ENCODE measurements around the gene FOXJ1. TPM values are rescaled to one million over a fixed set of nuclear protein-coding genes. Genes with fewer than 3 reads are reported as not detected.

Gene FOXJ1
- total RNA-seq, 1 donor from 2014 or later, result 2.9 TPM

DNA sequence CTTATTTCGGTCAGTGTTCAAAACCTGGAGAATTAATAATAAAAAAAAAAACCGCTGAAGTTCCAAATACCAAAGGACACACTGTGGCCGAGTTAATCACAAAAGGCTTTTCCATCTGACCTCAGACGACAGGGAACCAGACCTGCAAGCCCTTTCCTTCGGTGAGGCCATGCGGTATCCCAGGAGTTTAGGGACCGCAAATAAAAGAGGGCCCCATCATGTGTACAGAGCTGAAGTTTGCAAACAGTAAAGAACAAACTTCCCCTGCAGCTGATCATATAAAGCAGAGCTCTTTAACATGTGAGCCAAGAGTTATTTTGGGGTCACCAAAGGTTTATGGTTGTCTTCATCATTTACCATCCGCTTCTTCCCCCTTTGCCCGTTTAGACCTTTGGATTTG, 33.0 kb upstream of the FOXJ1 start:
- no peaks in the 10 kb centered on the region for H3K27me3 ChIP-seq
- no peak overlapping the region for H3K27ac ChIP-seq
- no peak for ATAC-seq
- no peaks in the 10 kb centered on the region for H3K9me3 ChIP-seq
- H3K4me1 ChIP-seq, result no peaks in the 10 kb centered on the region
- DNase-seq, result no peak
- H3K36me3 ChIP-seq, result no peaks in the 10 kb centered on the region
- intact Hi-C loops (cut with DNase I), result no loop called here
- TF ChIP-seq, protein P1, sequence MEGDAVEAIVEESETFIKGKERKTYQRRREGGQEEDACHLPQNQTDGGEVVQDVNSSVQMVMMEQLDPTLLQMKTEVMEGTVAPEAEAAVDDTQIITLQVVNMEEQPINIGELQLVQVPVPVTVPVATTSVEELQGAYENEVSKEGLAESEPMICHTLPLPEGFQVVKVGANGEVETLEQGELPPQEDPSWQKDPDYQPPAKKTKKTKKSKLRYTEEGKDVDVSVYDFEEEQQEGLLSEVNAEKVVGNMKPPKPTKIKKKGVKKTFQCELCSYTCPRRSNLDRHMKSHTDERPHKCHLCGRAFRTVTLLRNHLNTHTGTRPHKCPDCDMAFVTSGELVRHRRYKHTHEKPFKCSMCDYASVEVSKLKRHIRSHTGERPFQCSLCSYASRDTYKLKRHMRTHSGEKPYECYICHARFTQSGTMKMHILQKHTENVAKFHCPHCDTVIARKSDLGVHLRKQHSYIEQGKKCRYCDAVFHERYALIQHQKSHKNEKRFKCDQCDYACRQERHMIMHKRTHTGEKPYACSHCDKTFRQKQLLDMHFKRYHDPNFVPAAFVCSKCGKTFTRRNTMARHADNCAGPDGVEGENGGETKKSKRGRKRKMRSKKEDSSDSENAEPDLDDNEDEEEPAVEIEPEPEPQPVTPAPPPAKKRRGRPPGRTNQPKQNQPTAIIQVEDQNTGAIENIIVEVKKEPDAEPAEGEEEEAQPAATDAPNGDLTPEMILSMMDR (IDR thresholded peaks at IDR 0.05), result no peak
- no peak overlapping the region for H3K4me3 ChIP-seq

DNA sequence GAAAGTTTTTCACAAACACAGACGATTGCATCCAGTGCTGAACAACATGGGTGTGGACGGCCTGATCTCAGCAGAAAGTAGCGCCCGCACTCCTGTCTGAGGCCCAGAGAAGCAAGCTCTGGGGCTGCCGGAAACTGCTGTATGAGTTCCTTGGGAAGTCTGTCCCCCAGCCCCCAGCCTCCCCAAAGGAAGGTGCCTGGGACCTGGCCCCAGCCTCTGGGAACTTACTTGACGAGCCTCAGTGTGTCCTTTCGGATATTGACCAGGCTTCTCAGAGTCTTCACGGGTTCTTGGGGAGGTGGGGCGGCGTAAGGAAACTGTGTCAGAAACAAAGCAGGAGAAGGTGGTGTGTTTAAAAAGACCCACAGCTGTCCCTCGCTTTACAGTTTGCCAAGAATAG, 32.4 kb upstream of the FOXJ1 start:
- Histone ChIP-seq H3K36me3 (no peaks in the 10 kb centered on the region), H3K9me3 (no peaks in the 10 kb centered on the region), H3K27ac (no peak overlapping the region), H3K27me3 (no peaks in the 10 kb centered on the region), H3K4me3 (no peak overlapping the region), H3K4me1 (no peaks in the 10 kb centered on the region)
- no peak for DNase-seq
- ATAC-seq, result no peak
- intact Hi-C loops (cut with DNase I), result no loop called here
- TF ChIP-seq, protein P1 (IDR thresholded peaks at IDR 0.05), result no peak

DNA sequence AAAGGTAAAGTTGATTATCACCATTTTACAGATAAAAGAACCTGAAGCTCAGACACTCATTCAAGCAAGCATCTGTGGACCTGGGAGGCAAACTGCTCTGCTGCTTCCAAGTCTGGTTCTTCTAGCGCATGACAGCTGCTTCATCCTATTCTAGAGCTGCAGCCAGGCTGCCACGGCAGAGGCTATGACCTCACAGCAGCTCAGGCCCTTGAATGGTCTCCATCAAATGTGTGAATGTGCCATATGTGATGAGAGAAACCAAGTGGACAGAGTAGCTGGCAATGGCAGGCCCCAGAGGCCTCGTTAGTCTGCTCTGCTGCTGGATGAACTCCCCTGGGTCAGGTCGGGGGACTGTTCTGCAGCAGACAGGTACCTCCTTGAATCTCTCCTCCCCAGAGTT, 30.7 kb upstream of the FOXJ1 start:
- DNase-seq, result no peak
- Histone ChIP-seq H3K4me1 (no peaks in the 10 kb centered on the region), H3K27me3 (no peaks in the 10 kb centered on the region), H3K27ac (no peak overlapping the region), H3K4me3 (no peak overlapping the region), H3K9me3 (no peaks in the 10 kb centered on the region), H3K36me3 (no peaks in the 10 kb centered on the region)
- TF ChIP-seq, protein P1 (IDR thresholded peaks at IDR 0.05), result no peak
- intact Hi-C loops (cut with DNase I), result no loop called here
- no peak for ATAC-seq

DNA sequence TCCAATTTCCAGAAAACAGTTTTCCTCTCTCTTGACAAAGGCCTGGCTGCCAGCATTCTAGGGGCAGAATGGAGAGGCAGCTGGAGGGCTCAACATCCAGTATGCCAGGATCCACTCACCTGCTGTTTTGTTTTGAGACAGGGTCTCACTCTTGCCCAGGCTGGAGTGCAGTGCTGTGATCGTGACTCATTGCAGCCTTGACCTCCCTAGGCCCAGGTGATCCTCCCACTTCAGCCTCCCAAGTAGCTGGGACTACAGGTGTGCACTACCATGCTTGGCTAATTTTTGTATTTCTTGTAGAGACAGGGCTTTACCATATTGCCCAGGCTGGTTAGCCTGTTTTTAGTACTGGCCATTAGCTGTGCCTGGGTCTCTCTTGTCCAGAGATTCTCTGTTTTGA, 29.1 kb upstream of the FOXJ1 start:
- ATAC-seq, result no peak
- no peaks in the 10 kb centered on the region for H3K9me3 ChIP-seq
- H3K4me3 ChIP-seq, result no peak overlapping the region
- H3K4me1 ChIP-seq, result no peaks in the 10 kb centered on the region
- TF ChIP-seq, protein P1 (IDR thresholded peaks at IDR 0.05), result no peak
- H3K36me3 ChIP-seq, result no peaks in the 10 kb centered on the region
- intact Hi-C loops (cut with DNase I), result no loop called here
- no peak for DNase-seq
- H3K27me3 ChIP-seq, result no peaks in the 10 kb centered on the region
- H3K27ac ChIP-seq, result no peak overlapping the region

DNA sequence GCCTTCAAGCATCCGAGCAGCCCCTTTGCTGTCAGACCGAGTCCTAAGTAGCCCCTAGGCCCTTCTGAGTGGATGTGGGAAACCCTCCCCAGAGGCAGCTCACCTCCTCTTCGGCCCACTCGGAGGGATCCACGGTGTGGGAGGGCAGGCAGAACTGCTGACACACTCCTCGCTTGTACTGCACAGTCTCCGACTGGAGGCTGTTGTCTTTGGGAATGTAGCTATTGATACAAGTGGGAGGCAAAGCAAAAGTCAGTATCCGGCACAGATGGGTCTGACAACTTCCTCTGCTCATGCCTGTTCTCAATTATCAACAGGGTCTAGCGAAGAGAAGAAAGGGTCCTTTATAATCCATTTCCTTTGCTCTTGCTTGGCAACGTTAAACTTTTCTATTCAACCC, 25.9 kb upstream of the FOXJ1 start:
- no peaks in the 10 kb centered on the region for H3K9me3 ChIP-seq
- H3K27ac ChIP-seq, result no peak overlapping the region
- no peak overlapping the region for H3K4me3 ChIP-seq
- H3K4me1 ChIP-seq, result no peaks in the 10 kb centered on the region
- no peak for DNase-seq
- TF ChIP-seq, protein P1 (IDR thresholded peaks at IDR 0.05), result no peak
- no peak for ATAC-seq
- no peaks in the 10 kb centered on the region for H3K36me3 ChIP-seq
- H3K27me3 ChIP-seq, result no peaks in the 10 kb centered on the region
- intact Hi-C loops (cut with DNase I), result no loop called here

DNA sequence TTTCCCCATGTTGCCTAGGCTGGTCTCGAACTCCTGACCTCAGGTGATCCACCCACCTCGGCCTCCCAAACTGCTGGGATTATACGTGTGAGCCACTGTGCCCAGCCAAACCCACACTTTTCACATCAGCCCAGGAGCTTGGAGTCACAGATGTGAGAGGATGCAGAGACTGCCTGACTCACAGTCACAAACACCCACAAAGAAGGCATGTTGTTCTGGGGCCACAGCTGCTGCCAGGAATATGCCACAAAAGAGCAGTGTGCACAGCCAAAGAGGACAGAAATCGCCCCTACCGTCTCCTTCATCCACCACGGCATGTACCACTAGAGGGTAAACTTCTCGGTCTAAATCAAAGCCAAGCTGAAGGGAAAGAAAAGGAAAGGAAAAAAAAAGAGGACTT, 25.1 kb upstream of the FOXJ1 start:
- H3K4me3 ChIP-seq, result no peak overlapping the region
- no peaks in the 10 kb centered on the region for H3K36me3 ChIP-seq
- no peaks in the 10 kb centered on the region for H3K4me1 ChIP-seq
- no peak for DNase-seq
- TF ChIP-seq, protein P1 (IDR thresholded peaks at IDR 0.05), result no peak
- no peaks in the 10 kb centered on the region for H3K27me3 ChIP-seq
- ATAC-seq, result no peak
- no peak overlapping the region for H3K27ac ChIP-seq
- no peaks in the 10 kb centered on the region for H3K9me3 ChIP-seq
- intact Hi-C loops (cut with DNase I), result no loop called here

All from upper lobe of right lung (tissue), 1 donor.